Muscle layer of colon (tissue), 2 donors: ENCODE measurements around the gene CCDC51.

Experiments used
- H3K27ac ChIP-seq: one replicate; pipeline ENCODE4 v1.7.0; 2013; ENCODE audit warnings: low read depth, mild to moderate bottlenecking, low read length, moderate library complexity
- H3K27me3 ChIP-seq, 2 donors: one replicate each; pipeline ENCODE4 v1.7.0; 2013; ENCODE audit warnings: low read length in 2 of 2, mild to moderate bottlenecking in 2 of 2; ENCODE audit not compliant: insufficient read depth in 2 of 2, control insufficient read depth in 1 of 2
- H3K36me3 ChIP-seq: one replicate; pipeline ENCODE4 v1.7.0; 2013; ENCODE audit warnings: mild to moderate bottlenecking, low read length; ENCODE audit not compliant: insufficient read depth
- H3K4me1 ChIP-seq: one replicate; pipeline ENCODE4 v1.7.0; 2013; ENCODE audit warnings: mild to moderate bottlenecking, low read length; ENCODE audit not compliant: insufficient read depth
- H3K4me3 ChIP-seq, 2 donors: one replicate each; pipeline ENCODE4 v1.7.0; 2013; ENCODE audit warnings: low read length in 2 of 2, low read depth in 1 of 2, mild to moderate bottlenecking in 1 of 2, moderate library complexity in 1 of 2
- H3K9ac ChIP-seq: one replicate; pipeline ENCODE4 v1.7.0; 2013; ENCODE audit warnings: low read length
- H3K9me3 ChIP-seq: one replicate; pipeline ENCODE4 v1.7.0; 2013; ENCODE audit warnings: mild to moderate bottlenecking, low read length
- donor health status: abdominal sarcoma.
- donor health status: Adenocarcinoma of cecum.

CCDC51 gene

DNA sequence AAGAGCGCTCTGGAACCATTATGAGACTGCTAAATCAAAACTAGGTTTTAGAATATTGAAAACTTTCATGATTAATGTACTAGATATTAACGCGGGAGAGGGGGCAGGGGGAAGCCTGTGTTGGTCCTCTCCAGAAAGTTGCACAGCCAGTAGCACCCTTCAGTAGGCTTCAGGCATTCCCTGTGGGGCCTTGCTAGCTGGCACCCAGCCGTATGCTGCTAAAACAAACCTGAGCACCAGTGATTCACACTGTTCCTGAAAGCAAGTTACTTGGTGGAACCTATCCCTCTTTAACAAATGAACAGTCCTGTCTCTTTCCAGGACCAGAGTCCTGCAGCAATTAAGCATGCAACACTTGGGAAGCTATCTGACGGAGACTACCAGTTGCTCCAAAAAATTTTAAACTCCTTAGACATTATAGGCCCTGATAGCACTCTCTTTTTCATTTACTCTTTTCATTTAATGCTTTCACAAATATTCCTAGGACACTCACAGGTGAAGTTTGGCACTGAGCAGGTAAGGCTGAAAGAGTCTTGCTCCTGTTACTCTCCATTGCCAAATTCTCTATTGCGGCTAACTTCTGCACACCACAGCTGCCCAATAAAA, 5.5 kb upstream of the CCDC51 start:
- Histone ChIP-seq H3K36me3 (peaks cover 27% of the 10 kb centered on the region), H3K27me3 (no peaks in the 10 kb centered on the region), H3K4me1 (peaks cover 33% of the 10 kb centered on the region), H3K9me3 (no peaks in the 10 kb centered on the region), H3K9ac (no peak overlapping the region), H3K27ac (peak overlapping the region; percentile 92), H3K4me3 (peak overlapping the region in 1 of 2 donors; percentile 94)

DNA sequence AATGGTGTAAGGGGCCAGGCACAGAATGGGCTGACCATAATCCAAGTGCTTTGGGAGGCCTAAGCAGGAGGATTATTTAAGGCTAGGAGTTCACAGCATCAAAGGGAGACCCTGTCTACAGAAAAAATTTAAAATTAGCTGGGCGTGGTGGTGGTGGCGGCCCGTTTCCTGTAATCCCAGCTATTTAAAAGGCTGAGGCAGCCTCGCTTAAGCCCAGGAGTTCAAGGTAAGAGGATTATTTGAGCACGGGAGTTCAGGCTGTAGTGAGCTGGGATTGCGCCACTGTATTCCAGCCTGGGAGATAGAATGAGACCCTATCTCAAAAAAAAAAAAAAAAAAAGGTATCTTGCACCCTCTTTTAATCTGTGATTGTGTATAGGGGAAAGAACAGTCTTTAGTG, 2.0 kb upstream of the CCDC51 start:
- no peak overlapping the region for H3K9ac ChIP-seq
- H3K27me3 ChIP-seq = no peaks in the 10 kb centered on the region
- peaks cover 26% of the 10 kb centered on the region for H3K4me1 ChIP-seq
- no peak overlapping the region for H3K4me3 ChIP-seq
- H3K9me3 ChIP-seq = no peaks in the 10 kb centered on the region
- H3K27ac ChIP-seq = no peak overlapping the region
- peaks cover 27% of the 10 kb centered on the region for H3K36me3 ChIP-seq

DNA sequence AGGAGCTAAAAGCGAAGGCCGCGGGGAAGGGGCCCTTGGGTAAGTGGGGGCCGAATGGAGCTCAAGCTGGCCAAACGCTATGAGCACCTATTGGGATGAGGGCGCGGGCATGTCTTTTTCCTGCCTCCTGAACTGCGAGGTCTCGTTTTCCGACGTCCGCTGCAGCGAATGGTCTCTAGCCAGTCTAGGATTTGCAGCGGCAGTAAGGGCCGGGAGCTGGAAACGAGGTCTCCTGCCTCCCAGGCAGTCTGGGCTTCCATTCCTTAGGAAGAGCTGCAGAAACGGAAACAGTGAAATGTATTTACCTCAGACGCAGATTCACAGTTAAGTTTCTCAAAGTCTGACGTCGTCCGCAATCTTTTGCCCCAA, 655 bp upstream of the CCDC51 start:
- Histone ChIP-seq H3K9me3 (no peaks in the 10 kb centered on the region), H3K27me3 (no peaks in the 10 kb centered on the region), H3K4me3 (peak overlapping the region; percentile 91 to 92), H3K36me3 (peaks cover 27% of the 10 kb centered on the region), H3K27ac (peak overlapping the region; percentile 91), H3K4me1 (peaks cover 25% of the 10 kb centered on the region), H3K9ac (peak overlapping the region; percentile 75)

DNA sequence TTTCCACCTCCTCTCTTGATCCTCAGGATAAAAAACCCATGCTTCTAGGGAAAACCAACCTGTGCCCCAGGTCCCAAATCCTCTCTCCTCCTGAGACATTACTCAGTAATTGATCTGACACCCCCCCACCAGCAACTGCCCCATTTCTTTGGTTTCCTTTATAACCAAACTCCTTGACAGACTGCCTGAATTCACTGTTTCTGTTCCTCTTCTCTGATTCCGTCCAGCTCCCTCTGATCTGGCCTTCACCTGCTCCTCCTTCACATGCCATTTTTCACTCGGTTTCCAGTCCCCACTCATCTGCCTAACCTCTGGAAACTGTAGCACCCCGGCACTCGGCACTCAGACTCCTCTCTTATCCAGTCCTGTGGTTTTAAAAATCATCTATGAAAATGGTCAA, 2.1 kb downstream of the CCDC51 start:
- Histone ChIP-seq H3K36me3 (peaks cover 17% of the 10 kb centered on the region), H3K4me1 (peaks cover 25% of the 10 kb centered on the region), H3K9me3 (no peaks in the 10 kb centered on the region), H3K4me3 (no peak overlapping the region), H3K9ac (no peak overlapping the region), H3K27me3 (no peaks in the 10 kb centered on the region), H3K27ac (no peak overlapping the region)

DNA sequence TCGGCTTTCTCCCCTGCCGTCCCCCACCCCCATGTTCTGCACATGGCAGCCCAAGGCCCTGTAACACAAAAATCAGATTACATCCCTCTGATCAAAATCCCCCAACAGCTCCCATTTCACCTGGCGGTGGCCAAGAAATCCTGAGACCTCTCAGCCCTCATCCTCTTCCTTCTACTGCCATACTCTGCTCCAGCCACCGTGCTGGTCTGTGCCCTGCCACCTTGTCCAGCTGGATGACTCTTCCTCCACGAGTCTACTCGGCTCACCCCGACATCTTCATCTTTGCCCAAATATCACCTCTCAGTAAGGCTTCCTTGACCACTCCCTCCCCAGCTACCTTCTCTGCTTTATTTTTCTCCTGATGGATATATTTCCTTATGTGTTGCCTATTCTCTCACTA, 3.1 kb downstream of the CCDC51 start:
- Histone ChIP-seq H3K9ac (no peak overlapping the region), H3K4me1 (peaks cover 22% of the 10 kb centered on the region), H3K9me3 (no peaks in the 10 kb centered on the region), H3K36me3 (peaks cover 19% of the 10 kb centered on the region), H3K27me3 (no peaks in the 10 kb centered on the region), H3K4me3 (no peak overlapping the region), H3K27ac (no peak overlapping the region)

DNA sequence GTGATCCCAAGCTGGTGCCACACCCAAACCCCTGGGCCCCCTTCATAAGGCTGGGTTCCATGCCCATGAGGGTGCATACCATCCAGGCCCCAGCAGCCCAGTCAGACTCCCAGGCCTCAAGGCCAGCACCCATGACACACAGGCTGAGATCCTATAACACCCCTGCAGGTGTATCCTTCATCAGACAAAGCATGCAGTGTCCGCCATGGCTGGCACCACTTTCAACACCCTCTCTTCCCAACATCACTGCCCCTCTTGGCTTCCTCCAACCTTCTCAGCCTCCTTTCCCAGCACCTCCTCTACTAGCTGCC, 3.5 kb downstream of the CCDC51 start:
- Histone ChIP-seq H3K9ac (no peak overlapping the region), H3K36me3 (peaks cover 15% of the 10 kb centered on the region), H3K4me1 (peaks cover 18% of the 10 kb centered on the region), H3K9me3 (no peaks in the 10 kb centered on the region), H3K27me3 (no peaks in the 10 kb centered on the region), H3K4me3 (no peak overlapping the region), H3K27ac (no peak overlapping the region)

DNA sequence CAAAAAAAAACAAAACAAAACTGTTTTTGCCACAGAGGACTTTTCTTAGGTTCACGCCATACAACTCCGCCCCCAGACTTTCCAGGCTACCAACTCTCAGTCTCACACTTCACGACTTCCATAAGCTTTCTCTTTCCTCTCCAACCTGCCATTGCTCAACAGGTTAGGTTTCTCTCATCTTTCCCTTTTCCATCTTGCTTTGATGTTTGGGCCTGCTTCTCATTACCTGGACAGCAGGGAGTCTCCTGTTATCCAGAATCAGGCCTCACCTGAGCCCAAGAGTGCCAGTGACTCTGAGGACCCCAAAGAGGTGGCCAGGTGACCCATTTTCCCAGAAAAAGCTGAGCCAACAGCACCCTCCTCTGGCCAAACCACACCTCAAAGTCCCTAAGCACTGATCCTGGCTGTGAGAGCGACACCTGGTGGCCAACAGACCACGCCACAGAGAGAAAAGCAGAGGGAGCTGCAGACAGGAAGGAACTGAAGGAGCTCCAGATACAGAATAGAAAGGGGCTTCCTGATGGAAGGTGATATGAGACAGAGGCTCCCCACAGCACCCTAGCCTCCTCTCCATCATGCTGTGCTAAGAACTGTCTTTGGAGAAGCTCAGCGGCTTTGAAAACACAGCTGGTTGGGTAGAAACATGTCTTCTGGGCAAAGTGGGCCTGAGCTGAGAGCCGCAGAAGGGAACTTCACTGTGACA, 4.0 kb downstream of the CCDC51 start:
- Histone ChIP-seq H3K4me1 (peaks cover 13% of the 10 kb centered on the region), H3K27me3 (no peaks in the 10 kb centered on the region), H3K9ac (no peak overlapping the region), H3K4me3 (no peak overlapping the region), H3K36me3 (peaks cover 14% of the 10 kb centered on the region), H3K9me3 (no peaks in the 10 kb centered on the region), H3K27ac (peak overlapping the region; percentile 28)

DNA sequence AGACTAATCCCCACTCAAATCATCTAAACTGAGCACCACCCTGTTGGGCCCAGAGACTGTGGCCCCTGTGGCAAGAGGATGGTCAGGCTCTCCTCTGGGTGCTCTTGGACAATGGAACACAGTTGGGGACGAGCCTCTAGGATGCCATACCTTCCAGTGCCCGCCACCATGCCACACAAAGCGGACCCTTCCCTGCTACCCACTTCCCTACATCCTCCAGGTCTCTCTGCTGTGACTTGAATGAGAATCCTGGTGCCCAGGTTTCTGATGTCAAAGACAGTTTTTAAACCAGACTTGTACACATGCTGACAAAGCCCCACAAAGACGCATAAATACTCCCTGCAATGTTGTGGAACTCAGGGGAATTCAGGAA, 4.7 kb downstream of the CCDC51 start:
- Histone ChIP-seq H3K9ac (no peak overlapping the region), H3K27ac (peak overlapping the region; percentile 28), H3K27me3 (no peaks in the 10 kb centered on the region), H3K9me3 (no peaks in the 10 kb centered on the region), H3K4me3 (no peak overlapping the region), H3K4me1 (peaks cover 17% of the 10 kb centered on the region), H3K36me3 (peaks cover 14% of the 10 kb centered on the region)

DNA sequence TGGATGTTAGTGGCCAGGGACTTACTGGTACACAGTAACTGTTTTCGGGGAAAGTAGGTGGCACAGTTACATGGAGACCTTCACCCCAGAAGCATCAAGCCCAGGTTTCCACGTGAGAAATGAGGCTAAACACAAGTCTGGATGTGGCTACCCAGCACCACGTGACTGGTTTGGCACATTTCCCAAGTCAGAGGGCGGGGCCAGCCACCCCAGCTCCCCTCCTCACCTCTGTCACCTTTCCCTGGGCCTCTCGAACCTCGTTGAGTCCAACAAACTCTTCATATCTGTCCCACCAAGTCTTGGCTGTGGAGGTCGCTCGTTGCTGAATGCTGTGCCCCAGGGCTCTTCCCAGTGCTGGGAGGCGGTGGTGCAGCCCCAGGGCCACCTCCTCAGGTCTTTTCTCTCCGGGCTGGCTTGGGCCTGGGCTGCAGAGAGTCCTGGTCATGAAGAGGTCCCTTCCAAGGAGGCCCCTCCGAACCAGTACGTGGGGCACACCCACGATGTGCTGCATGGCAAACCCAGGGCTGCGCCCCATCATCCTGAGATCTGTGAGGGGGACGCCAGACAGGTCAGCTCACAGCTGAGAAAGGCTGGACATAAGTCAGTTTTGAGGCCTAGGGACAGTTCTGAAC, 5.2 kb downstream of the CCDC51 start:
- peaks cover 20% of the 10 kb centered on the region for H3K4me1 ChIP-seq
- no peak overlapping the region for H3K4me3 ChIP-seq
- H3K9me3 ChIP-seq = no peaks in the 10 kb centered on the region
- H3K27ac ChIP-seq = peak overlapping the region; percentile 28
- H3K9ac ChIP-seq = no peak overlapping the region
- H3K27me3 ChIP-seq = no peaks in the 10 kb centered on the region
- peaks cover 14% of the 10 kb centered on the region for H3K36me3 ChIP-seq

DNA sequence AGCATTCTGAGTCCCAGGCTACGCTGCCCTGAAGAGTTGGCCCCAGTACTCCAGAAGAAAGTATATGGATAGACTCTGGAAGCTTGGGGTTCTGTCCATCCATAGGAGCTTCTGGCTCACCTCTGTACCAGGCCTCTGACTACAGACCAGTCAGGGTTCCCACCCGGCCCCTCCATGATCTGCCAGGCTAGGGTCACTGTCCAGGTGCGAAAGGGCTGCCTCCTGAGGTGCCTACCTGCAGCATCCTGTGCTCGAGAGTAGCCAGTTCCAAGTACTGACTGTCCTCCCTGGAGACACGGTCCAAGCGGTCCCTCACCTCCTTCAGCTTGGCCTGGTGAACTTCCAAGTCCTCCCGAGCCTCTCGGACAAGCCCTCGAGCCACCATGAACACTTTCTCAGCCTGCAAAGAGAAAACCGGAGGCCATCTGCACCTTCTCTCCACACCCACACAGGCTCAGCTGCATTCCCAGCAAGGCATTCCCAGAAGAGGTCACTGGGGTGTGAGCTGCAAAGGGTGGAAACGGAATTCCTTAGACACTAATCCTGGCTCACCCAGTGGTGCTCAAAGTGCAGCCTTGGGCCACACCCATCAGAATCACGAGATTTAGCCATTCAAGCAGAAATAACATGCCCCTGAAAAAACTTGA, 6.3 kb downstream of the CCDC51 start:
- Histone ChIP-seq H3K9ac (no peak overlapping the region), H3K36me3 (peaks cover 14% of the 10 kb centered on the region), H3K27ac (peak overlapping the region; percentile 25), H3K27me3 (no peaks in the 10 kb centered on the region), H3K4me3 (no peak overlapping the region), H3K4me1 (peaks cover 15% of the 10 kb centered on the region), H3K9me3 (no peaks in the 10 kb centered on the region)

DNA sequence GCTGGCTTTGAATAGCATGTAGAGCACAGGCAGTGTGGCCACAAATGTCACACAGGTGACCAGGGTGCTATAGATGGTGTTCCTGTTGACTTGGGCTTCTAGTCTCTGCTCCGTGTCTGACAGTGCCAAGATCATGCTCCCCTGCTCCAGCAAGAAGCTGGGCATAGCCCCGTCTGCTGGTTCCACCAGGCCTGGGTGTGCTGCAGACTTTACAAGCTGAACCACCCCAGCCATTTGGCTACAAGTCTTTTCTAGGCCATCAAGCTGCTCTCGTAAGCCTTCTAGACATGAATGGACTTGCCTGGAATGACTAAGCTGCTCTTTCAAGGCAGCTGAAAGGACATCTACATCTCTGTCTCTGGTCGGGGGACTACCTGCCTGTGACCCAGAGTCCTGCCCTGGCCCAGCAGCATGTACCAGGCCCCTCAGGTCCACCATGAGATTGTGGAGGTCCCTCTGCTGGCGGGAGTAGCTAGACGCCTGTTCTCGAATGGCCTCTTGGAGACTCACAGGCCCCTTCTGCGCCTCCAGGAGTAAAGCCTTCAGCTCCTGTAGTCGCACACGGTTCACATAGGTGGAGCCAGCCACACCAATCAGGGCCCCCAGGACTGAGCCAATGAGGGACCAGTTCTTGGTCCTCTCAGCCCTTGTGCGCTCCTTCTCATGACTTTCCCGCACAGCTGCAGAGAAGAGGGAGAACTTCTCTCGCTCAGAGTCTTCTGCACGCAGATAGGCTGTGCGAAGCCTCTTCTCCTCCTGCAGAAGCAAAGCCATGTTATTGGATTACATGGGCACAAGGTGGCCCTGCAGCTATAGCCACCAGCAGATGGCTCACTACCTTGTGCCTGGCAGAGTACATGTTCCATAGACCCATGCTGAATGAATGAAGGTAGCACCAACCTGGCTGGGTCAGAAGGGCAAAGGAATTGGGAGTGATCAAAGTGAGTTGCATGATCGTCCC, 7.2 kb downstream of the CCDC51 start:
- no peak overlapping the region for H3K4me3 ChIP-seq
- no peaks in the 10 kb centered on the region for H3K9me3 ChIP-seq
- H3K36me3 ChIP-seq = peaks cover 14% of the 10 kb centered on the region
- peaks cover 21% of the 10 kb centered on the region for H3K4me1 ChIP-seq
- no peak overlapping the region for H3K9ac ChIP-seq
- H3K27me3 ChIP-seq = no peaks in the 10 kb centered on the region
- no peak overlapping the region for H3K27ac ChIP-seq
